HG03135 (cell line): Measurements from ENCODE around the gene SLCO6A1.

Experiments used
- ATAC-seq: cut with Tn5 transposase; IDR thresholded peaks from one replicate; pipeline ENCODE4 v1.9.1; 2021; ENCODE audit warnings: mild to moderate bottlenecking, moderate library complexity; ENCODE audit not compliant: unreplicated experiment

The SLCO6A1 gene

DNA sequence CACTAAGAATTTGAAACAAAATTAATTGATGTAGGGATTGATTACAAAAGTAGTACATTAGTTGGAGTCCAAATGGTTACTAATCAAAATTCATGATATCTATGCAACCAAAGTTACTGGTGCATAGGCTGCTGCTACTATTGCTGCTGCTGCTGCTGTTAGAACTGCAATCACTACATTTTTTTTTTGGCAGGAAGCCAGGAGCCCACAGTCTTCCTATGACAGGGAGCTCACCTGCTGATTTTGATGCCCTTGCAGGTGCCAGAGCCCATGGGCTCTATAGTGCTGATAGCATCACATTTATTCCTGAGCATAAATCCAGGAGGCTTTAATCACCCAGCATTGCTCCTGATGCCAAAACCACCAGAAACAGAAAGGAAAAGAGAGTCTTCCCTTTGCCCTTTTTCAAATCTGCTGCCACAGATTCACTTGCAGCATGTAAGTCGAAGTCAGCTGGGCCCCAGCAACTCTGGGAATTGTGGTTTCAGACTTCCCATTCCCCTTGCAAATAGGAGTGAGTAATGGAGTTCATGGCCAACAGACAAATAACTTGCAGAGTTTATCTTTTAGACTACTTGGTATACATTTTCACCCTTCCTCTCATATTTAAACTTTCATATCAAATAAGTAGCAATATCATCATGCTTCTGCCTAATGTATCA is 17.6 kb downstream of the SLCO6A1 start:
- no peak for ATAC-seq

GRCh38 chr5:102453716-102454115 is 45.1 kb downstream of the SLCO6A1 start:
- ATAC-seq, result peak; percentile 95

GRCh38 chr5:102451082-102451481 is 47.7 kb downstream of the SLCO6A1 start:
- ATAC-seq, result no peak

- no peak for ATAC-seq
Measured at GRCh38 chr5:102450313-102450990, 48.3 kb downstream of the SLCO6A1 start.

DNA sequence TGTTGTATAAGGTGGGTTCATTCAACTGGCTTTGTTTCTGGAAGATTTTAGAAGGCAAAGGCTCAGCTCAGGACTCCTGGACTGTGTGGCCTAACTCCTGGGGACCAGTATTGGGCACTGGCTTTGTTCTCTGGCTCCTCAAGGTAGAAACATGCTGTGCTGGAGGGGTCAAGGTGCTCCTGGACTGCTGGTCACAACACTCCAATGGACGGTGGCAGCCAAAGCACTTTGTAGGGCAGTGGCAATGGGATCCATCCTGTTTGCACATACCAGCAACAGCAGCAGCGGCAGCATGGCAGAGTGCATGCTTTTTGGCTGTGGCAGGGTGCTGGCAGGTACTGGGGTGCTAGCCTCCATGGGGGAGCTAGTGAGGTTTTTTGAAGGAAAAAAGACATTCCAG is 65.3 kb downstream of the SLCO6A1 start:
- no peak for ATAC-seq

DNA sequence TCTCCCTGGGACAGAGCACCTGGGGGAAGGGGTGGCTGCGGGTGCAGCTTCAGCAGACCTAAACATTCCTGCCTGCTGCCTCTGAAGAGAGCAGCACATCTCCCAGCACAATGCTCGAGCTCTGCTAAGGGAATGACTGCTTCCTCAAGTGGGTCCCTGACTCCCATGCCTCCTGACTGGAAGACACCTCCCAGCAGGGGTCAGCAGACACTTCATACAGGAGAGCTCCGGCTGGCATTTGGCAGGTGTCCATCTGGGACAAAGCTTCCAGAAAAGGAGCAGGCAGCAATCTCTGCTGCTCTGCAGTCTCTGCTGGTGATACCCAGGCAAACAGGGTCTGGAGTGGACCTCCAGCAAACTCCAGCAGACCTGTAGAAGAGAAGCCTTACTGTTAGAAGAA is 77.2 kb downstream of the SLCO6A1 start:
- ATAC-seq, result no peak

- no peak for ATAC-seq
Measured at GRCh38 chr5:102418531-102418930, 80.3 kb downstream of the SLCO6A1 start.

GRCh38 chr5:102414448-102414847 is 84.4 kb downstream of the SLCO6A1 start:
- no peak for ATAC-seq

DNA sequence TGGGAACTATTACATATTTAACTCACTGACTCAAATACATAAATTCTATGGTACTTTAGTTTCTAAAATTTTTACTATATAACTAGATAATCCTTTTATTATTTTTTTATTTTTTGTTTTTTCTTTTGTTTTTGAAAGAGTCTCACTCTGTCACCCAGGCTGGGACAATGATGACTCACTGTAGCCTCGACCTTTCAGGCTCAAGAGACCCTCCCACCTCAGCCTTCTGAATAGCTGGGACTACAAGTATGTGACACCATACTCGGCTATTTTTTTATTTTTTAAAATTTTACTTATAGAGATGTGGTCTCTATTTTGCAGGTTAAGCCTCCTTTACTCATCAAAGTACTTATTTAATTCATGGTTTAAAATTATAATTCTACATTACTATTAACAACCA is 110.6 kb downstream of the SLCO6A1 start:
- ATAC-seq, result no peak

DNA sequence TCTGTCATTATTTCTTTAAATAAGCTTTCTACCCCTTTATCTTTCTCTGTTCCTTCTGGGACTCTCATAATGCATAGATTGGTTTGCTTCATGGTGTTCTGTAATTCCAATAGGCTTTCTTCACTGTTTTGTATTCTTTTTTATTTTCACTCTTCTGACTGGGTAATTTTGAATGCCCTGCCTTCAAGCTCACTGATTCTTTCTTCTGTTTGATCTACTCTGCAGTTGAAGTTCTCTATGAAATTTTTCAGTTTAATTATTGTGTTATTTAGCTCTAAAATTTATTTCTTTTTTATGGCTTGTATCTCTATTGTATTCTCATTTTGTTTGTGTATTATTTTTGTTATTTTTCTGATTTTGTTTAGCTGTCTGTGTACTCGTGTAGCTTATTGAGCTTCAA is 113.4 kb downstream of the SLCO6A1 start:
- ATAC-seq, result no peak

DNA sequence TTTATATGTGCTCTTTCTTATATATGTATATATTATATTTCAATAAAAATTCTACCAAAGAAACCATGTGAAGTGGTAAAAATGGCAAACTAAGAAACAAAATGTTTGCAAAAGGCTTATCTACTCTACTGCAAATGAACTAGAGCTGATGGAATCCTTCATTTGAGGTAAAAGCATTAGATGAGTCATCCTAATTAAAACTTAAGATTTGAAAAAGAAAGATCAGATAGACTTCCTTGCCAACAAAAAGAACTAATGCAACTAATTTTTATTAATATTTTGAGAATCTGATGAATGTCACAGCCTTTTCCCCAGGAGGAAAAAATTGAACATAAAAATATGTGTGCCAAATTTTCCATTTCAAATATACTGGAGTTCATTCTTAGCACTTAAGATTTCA is 118.6 kb downstream of the SLCO6A1 start:
- no peak for ATAC-seq

DNA sequence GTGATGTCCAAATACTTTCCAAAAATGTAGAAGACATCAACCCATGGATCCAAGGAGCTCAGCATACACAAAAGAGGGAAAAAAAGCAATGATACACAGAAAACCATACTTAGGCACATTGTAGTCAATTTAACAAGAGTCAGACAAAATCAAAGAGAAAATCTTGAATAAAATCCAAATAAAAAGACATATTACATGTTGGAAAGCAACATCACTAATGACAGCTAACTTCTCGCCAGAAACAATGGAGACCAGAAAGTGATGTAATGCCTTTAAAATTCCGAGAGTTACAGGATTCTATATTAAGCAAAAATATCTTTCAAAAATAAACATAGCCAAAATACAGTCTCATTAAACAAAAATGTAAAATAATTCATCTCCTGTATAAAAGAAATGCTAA is 122.9 kb downstream of the SLCO6A1 start:
- no peak for ATAC-seq

- no peak for ATAC-seq
Measured at GRCh38 chr5:102375272-102375671, 123.5 kb downstream of the SLCO6A1 start.

DNA sequence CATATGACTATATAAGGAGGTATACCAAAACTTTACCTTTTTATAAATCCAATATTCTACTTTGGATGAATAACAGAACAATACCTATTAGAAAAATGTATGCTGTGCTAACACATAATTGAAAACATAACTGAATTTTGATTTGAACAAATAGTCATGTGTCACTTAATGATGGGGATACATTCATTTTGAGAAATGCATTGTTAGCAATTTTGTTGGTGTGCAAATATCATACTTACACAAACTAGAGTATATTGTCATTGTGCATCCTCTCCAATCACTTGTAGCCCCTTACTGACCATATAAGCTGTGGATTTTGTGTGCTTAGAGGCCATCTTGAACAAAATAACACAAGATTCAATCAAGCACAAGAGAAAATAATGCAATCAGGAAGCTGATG is 130.4 kb downstream of the SLCO6A1 start:
- ATAC-seq, result no peak

DNA sequence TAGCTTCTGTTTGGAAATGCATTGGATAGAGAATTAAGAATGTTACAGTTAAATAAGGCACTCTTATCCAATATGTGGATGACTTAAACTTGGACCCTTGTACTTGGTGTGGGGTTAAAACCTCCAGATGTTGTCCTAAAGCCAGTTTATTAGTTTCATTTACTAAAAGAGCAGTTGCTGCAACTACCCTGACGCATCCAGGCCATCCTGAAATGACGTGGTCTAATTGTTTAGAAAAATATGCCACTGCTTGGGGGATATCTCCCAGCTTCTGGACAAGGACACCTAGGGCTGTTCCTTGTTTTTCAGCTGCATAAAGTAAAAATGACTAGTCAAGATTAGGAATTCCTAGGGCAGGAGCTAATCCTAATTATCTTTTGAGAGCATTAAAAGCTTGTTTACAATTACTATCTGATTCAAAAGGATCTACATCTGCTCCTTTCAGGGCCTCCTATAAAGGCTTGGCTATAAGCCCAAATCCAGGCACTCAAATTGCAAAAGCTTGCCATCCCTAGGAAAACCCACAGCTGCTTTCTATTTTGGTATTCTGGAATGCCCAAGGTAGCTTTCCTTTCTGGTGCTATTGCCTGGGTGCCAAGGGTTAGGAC is 157.0 kb downstream of the SLCO6A1 start:
- no peak for ATAC-seq

DNA sequence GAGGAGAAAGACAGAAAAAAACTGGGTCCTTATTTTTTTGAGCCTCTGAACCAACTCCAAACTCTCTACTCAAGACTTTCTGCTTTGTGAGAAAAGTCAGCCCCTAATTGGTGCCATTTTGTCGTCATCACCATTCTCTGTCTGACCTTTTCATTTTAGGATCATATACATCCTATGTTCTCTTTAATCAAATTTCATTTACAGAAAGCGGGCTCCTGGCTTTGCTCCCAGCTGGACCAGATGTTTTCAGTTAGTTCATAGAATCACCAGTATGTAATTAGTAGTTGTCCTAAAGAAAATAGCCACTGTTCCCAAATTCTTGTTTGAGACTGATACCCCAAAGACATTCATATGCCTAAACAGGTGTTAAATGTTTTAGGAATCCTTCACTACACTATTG is 174.1 kb downstream of the SLCO6A1 start:
- no peak for ATAC-seq
